AG08396 (cell line): ENCODE results near the gene H2AZ2.
"Not testable (repeated sequence)": the region's sequence is repeated elsewhere in the genome, so short reads cannot be mapped to it uniquely, and the experiment has no call there.

ENCODE experiments used
- DNase-seq: peaks from one replicate; pipeline ENCODE4 v3.0.0; 2012; ENCODE audit warnings: low spot score, mixed read lengths

The H2AZ2 gene

DNA sequence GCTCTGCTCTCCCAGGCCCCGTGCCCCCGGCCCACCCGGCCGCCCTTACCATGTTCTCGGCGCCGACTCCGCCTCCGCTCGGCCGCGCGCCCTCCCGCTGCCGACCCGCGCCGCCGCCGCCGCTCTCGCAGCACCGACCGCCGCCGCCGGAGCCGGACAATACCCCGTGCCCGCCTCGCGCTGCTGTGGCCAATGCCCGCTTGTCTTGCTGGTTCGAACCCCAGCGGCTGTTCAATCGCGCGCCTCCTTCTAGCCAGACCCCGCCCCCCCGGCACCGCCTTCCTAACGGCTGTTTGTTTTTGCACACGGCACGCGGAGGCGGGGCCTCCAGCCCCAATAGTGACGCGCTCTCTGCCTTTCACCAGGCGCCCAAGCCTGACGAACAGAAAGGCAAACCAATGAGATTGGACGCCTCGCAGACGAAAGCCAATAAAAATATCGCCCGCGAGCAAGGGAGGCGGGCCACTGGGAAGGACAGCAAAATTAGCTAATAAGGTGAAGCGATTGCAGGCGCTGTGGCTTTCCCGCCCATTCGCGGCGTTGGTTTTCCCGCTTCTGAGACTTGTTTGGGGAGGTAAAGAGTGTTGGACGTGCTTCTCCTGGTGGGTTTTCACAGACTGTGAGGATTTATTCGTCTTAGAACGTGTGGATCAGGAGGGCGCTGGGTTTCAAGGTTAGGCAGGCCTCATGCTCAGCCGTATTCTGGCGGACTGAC lies at the start of gene H2AZ2:
TSS of gene H2AZ2 (minus strand) at position 168 of the 715 bp plus-strand sequence. CDS start at position 52, 116 bp downstream.
- DNase-seq, result peak; percentile 99

DNA sequence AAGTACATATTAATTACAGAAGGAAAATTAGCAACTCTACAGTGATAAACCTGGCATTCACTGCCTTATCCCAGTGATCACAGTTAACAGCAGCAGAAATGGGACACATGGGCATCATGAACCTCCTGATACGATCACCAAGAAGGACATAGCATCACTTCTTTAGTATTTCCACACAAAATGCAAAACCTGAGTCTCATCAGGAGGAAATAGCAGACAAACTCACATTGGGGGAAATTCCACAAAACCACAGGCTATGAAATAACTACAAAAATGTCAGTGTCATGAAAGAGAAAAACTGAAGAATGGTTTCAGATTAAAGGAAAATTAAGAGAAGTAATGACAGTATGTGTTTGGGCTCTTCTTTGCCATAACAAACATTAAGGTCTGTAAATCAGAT lies 49.4 kb upstream of the H2AZ2 start:
- no peak for DNase-seq

DNA sequence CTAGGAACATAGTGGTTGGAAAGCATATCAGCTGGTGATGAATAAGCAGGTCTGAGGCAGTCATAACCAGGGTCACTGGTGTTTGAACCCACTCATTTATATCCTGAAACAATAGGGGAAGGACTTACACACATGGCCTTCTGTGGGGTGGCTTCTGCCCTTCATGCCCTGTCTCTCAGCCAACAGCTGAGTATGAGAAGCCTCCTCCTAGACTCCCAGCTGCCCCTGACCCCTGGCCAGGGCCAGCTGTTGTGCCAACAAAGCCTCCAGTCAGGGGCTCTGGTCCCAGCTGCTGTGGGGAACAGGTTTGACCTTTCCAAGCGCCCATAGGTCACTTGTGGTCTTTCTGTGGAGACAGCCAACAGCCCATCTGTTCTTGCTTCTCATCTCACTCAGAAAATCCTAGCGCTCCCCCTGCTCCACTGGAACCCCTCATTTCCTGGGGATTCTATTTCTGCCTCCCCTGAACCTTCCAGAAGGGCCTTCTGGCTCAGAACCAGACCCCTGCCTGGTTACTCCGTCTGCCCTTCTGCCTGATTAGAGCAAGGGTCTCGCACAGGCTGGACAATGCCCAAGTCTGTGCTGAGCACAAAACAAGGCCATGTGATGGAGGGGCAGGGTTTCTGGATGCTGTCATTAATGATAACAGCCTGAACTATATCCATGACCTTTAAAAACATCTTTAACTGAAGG lies 47.1 kb upstream of the H2AZ2 start:
- no peak for DNase-seq

DNA sequence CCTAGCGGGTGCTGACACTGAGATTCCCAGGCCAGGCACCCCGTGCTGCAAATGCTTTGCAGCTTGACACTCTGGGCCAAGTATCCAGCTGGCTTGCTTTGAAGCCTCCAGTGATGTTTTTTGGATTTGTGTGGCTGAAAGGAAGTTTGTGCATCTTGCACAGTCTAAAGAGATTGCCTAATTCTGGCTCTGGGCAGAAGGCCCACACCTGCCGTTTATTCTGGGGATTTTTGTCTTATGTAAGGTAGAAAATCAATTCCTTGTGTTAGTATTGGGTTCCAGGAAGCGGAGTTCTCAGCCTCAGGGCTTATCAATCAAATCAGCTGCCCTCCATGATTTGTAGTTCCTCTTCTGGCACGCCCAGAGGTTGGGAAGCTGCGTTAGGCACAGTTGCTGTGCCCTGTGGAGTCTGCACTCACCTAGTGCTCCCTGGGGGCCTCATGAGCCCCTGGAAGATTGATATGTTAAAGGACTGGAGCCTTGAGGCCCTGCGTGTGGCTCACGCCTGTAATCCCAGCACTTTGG lies 45.9 kb upstream of the H2AZ2 start:
- DNase-seq, result no peak

DNA sequence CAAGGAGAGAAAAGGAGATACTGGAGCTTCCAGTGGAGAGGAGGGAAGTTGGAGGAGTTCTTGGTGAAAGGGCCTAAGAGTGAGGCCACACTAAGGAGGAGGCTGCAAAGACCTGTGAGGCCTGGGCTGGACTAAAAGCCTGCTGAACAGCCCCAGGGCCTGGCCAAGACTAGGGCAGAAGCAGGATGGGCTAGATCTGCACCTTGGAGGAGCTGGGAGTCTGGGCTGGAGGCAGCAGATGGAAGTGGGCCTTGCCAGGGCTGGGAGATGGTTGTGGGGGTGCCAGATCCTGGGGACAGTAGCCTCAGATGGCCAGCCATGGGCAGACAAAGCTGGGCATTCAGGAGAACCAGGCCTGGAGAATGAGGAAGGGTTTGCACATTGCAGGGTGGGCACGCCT lies 43.9 kb upstream of the H2AZ2 start:
- no peak for DNase-seq

DNA sequence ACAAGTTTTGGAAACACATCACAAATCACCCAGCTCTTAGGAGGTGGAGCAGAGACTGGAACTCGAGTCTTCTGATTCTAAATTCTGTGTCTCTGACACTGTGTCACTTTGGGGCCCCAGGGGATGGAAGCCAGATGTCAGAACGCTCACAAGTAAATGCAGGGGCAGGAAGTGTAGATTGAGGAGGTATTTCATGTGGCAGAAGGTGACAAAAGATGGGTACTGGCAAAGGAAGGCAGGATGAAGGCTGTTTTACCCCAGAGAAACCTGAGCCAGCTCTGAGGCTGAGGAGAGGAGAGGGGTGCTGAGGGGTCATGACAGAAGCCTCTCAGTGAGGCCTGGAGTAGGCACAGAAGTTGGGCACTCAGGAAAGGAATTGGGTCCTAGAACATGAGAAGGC lies 43.5 kb upstream of the H2AZ2 start:
- no peak for DNase-seq

DNA sequence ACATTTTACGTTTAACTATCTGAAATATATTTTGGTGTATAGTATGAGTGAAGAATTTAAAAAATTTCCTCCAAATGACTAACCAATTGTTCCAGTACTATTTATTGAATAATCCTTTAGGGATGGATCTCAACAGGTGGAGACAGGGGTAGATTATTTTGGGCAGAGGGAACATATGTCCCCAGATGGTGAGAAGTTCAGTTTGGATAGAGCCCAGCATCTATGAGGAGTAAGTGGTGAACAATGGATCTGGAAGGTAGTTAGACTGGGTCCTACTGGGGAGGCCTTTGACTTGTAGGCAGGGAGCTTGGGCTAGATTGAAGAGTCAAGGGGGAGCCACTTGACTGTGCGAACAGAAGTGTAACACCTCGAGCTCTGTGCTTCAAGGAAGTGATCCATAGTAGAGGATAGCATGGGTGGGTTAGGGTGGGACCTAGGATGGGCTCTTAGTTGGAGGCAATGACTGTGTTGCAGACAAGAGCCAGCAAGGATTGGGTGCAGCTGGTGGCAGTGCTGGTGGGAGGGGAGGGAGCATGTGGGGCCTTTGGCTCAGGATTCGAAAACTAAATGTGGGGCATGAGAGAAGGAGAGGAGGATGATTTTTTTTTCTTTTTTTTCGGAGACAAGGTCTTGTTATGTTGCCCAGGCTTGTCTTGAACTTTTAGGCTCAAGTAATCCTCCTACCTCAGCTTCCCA lies 41.3 kb upstream of the H2AZ2 start:
- no peak for DNase-seq

DNA sequence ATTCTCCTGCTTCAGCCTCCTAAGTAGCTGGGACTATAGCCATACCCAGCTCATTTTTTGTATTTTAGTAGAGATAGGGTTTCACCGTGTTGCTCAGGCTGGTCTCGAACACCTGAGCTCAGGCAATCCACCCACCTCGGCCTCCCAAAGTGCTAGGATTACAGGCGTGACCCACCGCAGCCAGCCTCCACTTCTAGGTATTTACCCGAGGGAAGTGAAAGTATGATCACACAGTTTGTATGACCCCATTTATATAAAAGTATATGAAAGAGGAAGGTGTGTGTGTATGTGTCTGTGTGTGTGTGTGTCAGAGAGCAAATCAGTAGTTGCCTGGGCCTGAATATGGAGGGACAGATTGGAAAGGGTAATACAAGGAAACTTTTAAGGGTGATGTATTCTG lies 39.4 kb upstream of the H2AZ2 start:
- DNase-seq, result no peak

DNA sequence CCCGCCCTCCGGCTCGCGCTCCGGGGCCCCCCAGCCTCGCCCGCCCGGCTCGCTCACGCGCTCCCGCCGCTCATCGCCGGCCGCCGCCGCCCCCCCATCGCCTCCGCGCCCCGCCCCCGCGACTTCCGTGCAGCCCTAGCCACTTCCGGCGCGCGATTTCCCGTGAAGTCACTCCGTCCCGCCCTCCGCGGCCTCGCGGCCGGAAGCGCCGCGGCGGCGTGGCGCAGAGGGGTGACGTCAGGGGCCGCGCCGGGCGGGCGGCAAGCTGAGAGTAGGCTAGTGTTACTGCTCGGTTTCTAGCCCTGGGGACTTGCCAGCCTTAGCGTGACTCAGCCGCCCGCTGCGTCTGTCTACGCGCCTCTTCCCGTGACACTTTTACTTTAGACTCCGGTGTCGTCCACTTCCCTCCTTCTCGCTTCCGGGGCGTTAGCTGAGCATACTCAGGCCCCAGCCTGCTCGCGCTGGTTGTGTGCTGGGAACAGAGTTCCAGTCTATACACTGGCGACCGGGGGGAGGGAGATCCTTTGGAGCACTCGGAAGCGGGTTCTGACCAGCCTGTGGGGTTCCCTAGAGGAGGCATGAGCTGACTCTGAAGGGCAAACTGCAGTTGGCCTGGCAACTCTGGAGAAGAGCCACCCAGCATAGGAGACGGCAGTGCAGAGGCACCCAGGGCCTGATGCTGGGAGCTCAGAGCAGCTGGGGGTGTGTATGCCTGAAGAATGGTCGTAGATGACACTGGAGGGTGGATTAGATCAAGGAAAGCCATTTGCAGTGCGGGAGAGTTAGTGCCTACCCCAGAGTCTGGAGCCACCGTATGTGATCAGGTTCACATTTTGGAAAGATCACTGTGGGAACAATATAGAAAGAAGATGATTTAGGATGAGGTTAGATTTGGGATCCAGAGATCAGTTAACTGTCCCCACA lies 37.8 kb upstream of the H2AZ2 start, which contains the start of gene PURB:
TSS of gene PURB (minus strand) at position 137 of the 924 bp plus-strand sequence. CDS start 182 bp downstream, outside the sequence.
- peak; percentile 97 for DNase-seq

DNA sequence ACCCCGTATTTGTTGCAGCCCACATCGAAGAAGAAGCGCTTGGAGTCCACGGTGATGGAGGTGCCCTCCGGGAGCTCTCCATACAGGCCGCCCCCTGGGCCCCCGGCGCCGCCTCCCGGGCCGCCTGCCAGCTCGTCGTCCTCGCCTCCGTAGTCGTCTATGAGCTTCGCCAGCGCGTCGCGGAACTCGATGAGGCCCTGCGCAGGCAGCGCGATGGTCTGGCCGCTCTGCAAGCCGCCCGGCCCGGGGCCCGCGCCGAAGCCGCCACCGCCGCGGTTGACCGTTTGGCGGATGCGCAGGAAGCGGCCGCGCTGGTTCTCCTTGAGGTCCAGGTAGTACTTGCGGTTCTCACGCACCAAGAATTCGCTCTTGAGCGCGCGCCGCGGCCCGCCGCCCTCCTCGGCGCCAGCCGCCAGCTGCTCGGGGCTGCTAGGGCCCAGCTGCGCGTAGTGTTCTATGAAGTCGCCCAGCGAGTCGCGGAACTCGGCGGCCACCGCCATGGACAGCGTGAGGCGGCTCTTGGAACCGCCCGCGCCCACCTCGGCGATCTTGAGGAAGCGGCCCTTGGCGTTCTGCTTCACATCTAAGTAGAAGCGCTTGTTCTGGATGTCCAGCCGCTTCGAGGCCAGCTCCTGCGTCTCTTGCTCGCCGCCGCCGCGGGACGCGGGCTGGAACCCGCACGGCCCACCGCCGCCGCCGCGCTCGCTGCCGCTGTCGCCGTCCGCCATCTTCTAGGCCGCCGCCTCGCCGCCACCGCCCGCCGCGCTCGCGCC lies 36.9 kb upstream of the H2AZ2 start:
- peak; percentile 79 for DNase-seq

DNA sequence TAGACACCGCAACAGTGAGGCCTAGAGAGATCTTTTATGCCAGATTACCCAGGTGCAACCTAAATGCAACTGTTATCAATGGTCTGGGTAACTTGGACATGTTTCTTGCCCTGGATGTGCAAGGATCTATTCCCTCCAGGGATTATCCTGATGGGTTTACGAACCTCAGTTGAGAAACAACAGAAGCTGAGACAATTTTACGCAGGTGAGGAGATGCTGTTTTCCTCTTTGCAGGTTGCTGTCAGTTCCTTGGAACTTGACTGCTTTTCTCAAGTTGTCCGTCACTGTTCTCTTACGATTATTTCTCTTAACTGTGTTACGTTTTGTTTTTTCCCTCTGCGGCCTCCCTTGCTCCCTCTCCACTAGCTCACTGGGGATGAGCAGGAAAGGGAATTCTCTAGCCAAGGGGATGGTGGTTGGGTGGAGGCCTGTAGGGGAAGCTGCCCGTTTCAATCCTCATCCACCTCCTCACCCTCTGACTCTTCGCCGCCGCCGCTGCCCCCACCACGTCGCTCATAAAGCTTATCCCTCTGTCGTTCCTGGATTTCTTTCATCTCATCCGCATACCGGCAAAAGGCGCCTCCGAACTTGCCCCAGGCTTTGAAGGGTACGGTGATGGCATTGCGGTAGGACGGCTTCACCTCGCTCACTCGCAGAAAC lies 36.2 kb upstream of the H2AZ2 start:
- DNase-seq, result no peak

DNA sequence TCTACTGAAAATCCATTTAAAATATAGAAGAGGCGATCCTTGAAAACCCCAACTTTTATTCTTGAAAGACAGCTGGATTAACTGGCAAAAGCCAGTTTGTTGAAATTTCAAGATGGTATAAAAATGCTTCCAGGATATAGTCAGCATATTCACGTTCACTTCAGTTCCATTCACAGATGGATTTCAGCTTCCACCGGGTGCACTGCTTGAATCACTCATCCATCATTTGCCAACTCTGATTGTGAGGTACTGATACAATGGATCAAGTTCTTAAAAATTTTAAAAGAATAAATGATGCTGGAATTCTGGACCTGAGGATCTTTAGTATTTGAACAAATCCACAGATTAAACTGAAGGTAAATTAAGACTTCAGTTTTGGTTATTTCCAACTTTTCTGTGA lies 35.0 kb upstream of the H2AZ2 start:
- no peak for DNase-seq

DNA sequence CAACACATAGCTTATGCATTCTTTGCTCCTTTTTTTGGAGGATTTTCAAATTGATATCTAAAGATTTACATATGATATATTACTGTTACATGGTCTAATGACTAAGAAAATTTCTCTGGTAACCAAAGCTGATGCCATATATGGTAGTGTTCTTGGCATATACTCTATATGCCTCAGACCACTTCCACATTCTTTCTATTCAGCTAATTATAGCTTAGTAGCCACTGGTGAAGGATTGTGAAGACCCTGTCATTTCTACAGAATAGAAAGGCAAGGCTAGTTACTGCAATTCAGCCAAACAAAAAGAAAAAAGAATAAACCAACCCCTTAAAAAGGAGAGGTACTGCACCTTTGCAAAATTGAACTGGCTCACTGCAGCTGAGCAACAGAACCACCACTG lies 33.7 kb upstream of the H2AZ2 start:
- peak; percentile 52 for DNase-seq

DNA sequence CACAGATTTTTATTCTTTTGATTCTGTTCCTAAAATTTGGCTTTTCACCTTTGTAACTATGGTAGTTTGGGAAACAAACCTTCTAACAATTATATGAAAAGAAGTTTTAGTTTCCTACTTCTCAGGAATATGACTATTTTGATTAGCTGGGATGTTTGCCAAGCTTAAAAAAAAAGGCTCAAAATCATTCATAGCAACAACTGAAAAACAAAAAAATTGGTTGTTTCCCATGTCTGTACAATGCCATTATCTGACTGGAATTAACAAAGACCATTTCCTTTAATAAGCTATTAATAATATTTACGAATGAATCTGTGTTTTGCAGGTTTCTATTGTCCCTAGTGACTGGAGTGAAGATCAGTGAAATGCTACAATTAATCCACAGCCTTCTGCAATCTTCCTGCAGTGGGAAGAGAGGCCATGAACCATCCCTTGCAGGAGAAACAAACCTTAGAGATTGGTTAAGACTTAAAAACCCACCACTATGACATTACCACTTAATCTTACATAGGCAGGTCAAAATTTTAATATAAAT lies 33.2 kb upstream of the H2AZ2 start:
- no peak for DNase-seq

DNA sequence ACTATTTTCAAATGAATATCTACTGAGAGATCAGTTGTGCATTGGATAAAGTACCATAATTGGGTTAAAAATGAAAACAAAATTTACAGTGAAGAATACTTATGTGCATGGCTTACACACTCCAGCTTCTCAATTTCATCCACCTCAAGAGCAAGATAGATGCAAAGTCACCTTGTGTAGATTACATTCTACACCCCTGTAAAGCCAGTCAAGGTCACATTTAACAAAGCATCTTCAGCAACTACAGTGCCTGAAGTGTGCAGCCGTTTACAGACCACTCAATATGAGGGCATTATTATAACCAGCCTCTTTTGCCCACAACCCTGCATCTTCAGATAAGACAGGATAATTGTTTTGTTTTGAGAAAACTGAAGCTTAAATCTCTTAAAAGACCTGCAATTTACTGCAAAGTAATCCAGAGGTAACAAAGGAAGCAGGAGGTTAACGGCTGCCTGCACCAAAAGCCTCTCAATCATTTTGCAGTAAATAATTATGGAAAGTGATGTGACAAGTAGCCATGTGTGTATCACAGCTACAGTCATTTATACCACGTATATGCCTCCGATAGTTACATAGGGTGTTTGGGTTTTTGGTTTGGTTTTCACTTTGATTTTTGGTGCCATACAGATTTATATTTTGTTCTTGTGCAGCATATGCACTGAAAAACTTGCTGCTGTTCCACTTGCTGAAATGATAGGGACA lies 32.6 kb upstream of the H2AZ2 start:
- DNase-seq, result no peak

DNA sequence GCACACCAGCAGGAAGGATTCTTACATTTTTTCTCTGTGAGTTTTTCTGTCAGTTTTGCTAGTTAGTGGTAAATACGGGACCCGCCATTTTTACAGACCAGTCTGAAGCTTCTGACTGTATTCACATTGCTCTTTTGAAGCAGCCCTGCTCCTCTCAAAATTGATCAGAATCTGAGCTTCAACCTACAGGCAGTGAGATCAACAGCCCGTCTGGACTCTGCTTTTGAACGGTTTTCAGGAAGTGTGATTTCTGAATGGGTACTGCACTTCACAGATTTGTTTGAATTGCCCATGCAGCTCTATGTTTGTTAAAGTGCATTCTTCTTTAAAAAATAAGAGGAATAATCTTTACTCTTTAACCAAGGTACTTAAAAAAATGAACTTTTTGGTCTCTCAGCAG lies 28.5 kb upstream of the H2AZ2 start:
- no peak for DNase-seq

DNA sequence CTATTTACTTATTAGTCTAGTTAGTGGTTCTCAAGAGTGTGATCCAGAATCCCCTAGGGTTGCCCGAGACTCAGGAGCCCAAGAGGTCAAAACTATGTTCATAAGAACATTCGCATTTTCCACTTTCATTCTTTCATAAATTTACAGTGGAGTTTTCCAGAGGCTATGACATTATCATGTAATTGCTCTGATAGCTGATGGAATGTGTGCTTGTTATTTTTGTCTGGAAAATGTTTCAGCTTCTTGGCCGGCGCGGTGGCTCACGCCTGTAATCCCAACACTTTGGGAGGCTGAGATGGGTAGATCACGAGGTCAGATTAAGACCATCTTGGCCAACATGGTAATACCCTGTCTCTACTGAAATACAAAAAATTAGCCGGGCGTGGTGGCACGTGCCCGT lies 27.4 kb upstream of the H2AZ2 start:
- no peak for DNase-seq

DNA sequence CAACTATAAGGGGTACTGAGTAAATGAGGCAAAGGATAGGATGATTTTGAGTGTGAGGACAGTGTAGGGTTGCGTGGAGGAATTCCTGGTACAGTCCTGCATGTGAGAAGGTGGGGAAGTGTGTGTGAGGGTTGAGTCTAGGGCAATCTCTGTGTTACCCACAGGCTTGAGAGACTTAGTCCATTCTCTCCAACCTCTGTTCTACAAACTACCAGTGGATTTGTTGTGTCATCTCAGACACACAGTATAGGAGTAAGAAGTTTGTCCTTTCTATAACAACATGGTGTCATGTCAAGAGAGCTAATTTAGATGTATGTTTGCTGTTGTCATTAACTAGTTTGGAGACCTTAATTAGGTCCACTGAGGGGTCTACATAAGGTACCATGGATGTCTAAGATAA lies 24.9 kb upstream of the H2AZ2 start:
- DNase-seq, result no peak

DNA sequence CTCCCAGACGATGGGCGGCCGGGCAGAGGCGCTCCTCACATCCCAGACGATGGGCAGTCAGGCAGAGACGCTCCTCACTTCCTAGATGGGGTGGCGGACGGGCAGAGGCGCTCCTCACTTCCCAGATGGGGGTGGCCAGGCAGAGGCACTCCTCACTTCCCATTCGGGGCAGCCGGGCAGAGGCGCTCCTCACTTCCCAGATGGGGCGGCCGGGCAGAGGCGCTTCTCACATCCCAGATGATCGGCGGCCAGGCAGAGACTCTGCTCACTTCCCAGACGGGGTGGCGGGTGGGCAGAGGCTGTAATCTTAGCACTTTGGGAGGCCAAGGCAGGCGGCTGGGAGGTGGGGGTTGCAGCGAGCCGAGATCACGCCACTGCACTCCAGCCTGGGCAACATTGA lies 24.0 kb upstream of the H2AZ2 start:
- DNase-seq, result not testable (repeated sequence)
